CD14-positive monocyte (primary cell): ENCODE data around the gene ZNF326. TPM values are rescaled to one million over a fixed set of nuclear protein-coding genes. Genes with fewer than 3 reads are reported as not detected.
A peak's percentile ranks its signal among the peaks of the same experiment; 100 is the strongest.

Experiments used
- DNase-seq, 3 donors: peaks; one replicate each; pipeline ENCODE4 v3.0.0-alpha.2; 2011 to 2022
- H2AFZ ChIP-seq: 2 replicates; pipeline ENCODE4 v1.6.0; 2012; ENCODE audit warnings: mild to moderate bottlenecking, low read depth, low read length, inconsistent platforms; ENCODE audit not compliant: insufficient read depth, poor library complexity, severe bottlenecking
- H3K27ac ChIP-seq, 2 donors: 1 replicate in 1 of 2; 2 replicates in 1 of 2; pipeline ENCODE4 v1.5.1; 2012 to 2013; ENCODE audit warnings: low read length in 2 of 2, control low read depth in 1 of 2, inconsistent platforms in 1 of 2, low read depth in 1 of 2, mild to moderate bottlenecking in 1 of 2
- H3K27me3 ChIP-seq, 2 donors: one replicate each; pipeline versions ENCODE4 v1.6.0 to v1.6.1; 2011 to 2013; ENCODE audit warnings: low read length in 2 of 2; ENCODE audit not compliant: control insufficient read depth in 2 of 2, insufficient read depth in 2 of 2
- H3K36me3 ChIP-seq, 2 donors: replicated peaks in 1 of 2; 1 replicate in 1 of 2; 2 replicates in 1 of 2; pipeline versions ENCODE4 v1.5.1 to v1.6.1; 2012 to 2013; ENCODE audit warnings: low read length in 2 of 2, control low read depth in 1 of 2, inconsistent platforms in 1 of 2, mild to moderate bottlenecking in 1 of 2; ENCODE audit not compliant: insufficient read depth in 2 of 2, control insufficient read depth in 1 of 2
- H3K4me1 ChIP-seq, 2 donors: 1 replicate in 1 of 2; 2 replicates in 1 of 2; pipeline versions ENCODE4 v1.5.1 to v1.6.1; 2012 to 2013; ENCODE audit warnings: low read length in 2 of 2, control low read depth in 1 of 2, inconsistent platforms in 1 of 2, mild to moderate bottlenecking in 1 of 2, moderate library complexity in 1 of 2; ENCODE audit not compliant: insufficient read depth in 2 of 2, control insufficient read depth in 1 of 2
- H3K4me2 ChIP-seq: replicated peaks from 2 replicates; pipeline ENCODE3; 2012; ENCODE audit warnings: low read length, moderate library complexity, mild to moderate bottlenecking; ENCODE audit not compliant: poor library complexity, severe bottlenecking; ENCODE audit errors: extremely low read depth
- H3K4me3 ChIP-seq, 3 experiments: fragments of 200-600 bp in 1 of 3; sonication (generic) in 1 of 3; replicated peaks in 1 of 3; 1 replicate in 2 of 3; 2 replicates in 1 of 3; pipeline ENCODE4 v1.5.1; 2011 to 2013; ENCODE audit warnings: low read length in 3 of 3, mild to moderate bottlenecking in 3 of 3, control low read depth in 2 of 3, low read depth in 2 of 3, inconsistent platforms in 1 of 3, moderate library complexity in 1 of 3
- H3K79me2 ChIP-seq: 2 replicates; pipeline ENCODE4 v1.6.0; 2012; ENCODE audit warnings: mild to moderate bottlenecking, control low read depth, inconsistent platforms, low read length, moderate library complexity; ENCODE audit not compliant: insufficient read depth
- H3K9ac ChIP-seq: 2 replicates; pipeline ENCODE4 v1.6.0; 2017; ENCODE audit warnings: low read length, mild to moderate bottlenecking; ENCODE audit not compliant: insufficient read depth, poor library complexity, severe bottlenecking
- H3K9me3 ChIP-seq, 2 donors: replicated peaks in 1 of 2; 1 replicate in 1 of 2; 2 replicates in 1 of 2; pipeline versions ENCODE4 v1.5.1 to v1.6.1; 2012 to 2013; ENCODE audit warnings: low read length in 2 of 2, control low read depth in 1 of 2; ENCODE audit not compliant: control insufficient read depth in 1 of 2, insufficient read depth in 1 of 2
- H4K20me1 ChIP-seq: 2 replicates; pipeline ENCODE4 v1.6.0; 2012; ENCODE audit warnings: mild to moderate bottlenecking, low read length, control low read depth, moderate library complexity; ENCODE audit not compliant: insufficient read depth
- H3K27ac Mint-ChIP-seq, 7 donors: one replicate each; pipeline ENCODE4 v1.8.0; 2020; ENCODE audit warnings: mild to moderate bottlenecking in 7 of 7, mixed read lengths in 7 of 7, moderate library complexity in 6 of 7, inconsistent platforms in 2 of 7
- H3K27me3 Mint-ChIP-seq, 3 donors: one replicate each; pipeline ENCODE4 v1.8.0; 2021 to 2022; ENCODE audit warnings: low read depth in 3 of 3, mild to moderate bottlenecking in 3 of 3, mixed read lengths in 3 of 3, moderate library complexity in 3 of 3, inconsistent platforms in 1 of 3
- H3K36me3 Mint-ChIP-seq, 2 donors: one replicate each; pipeline ENCODE4 v1.8.0; 2020; ENCODE audit warnings: mixed read lengths in 2 of 2, inconsistent platforms in 1 of 2, mild to moderate bottlenecking in 1 of 2
- H3K4me1 Mint-ChIP-seq: one replicate; pipeline ENCODE4 v1.8.0; 2020; ENCODE audit warnings: mild to moderate bottlenecking, mixed read lengths
- H3K4me3 Mint-ChIP-seq, 2 donors: one replicate each; pipeline ENCODE4 v1.8.0; 2020; ENCODE audit warnings: mild to moderate bottlenecking in 2 of 2, mixed read lengths in 2 of 2, moderate library complexity in 1 of 2
- H3K9me3 Mint-ChIP-seq, 7 donors: one replicate each; pipeline ENCODE4 v1.8.0; 2020 to 2022; ENCODE audit warnings: mixed read lengths in 7 of 7, mild to moderate bottlenecking in 6 of 7, moderate library complexity in 6 of 7, inconsistent platforms in 2 of 7
- CTCF ChIP-seq: fragments of 200-600 bp; IDR thresholded peaks from one replicate; pipeline ENCODE4 v1.8.0; 2022; ENCODE audit warnings: antibody characterized with exemption, mild to moderate bottlenecking
- WGBS: methylation state at CpG from one replicate; pipeline ENCODE4 v1.1.5; 2013; ENCODE audit warnings: missing lambda C conversion rate; ENCODE audit not compliant: insufficient coverage; 5-methylcytosine and 5-hydroxymethylcytosine counted together
- intact Hi-C, 2 donors: fragments of 100-400 bp; cut with micrococcal nuclease; formaldehyde crosslinking; loops; one replicate each; pipeline versions ENCODE4 v1.15.0 to v1.15.1; 2023
- polyA plus RNA-seq, 3 donors: library from polyadenylated mRNA; depleted of rRNA in 1 of 3; unstranded in 2 of 3; stranded (reverse) in 1 of 3; fragments of 300-500 nt in 2 of 3; fragments of >200 nt in 1 of 3; fragmentation: Illumina TruSeq in 2 of 3; gene quantifications; 1 replicate in 2 of 3; 2 replicates in 1 of 3; pipeline ENCODE4 v1.2.3, GENCODE V29; 2012 to 2021

The ZNF326 gene
- polyA plus RNA-seq, 3 donors = 3.8 to 5.0 (median 4.5) TPM

GRCh38 chr1:89959719-89960118, 35.2 kb upstream of the ZNF326 start:
- Histone ChIP-seq H3K79me2 (no peaks in the 10 kb centered on the region), H3K9me3 (no peaks in the 10 kb centered on the region), H3K9ac (no peak overlapping the region), H3K27ac (no peak overlapping the region), H3K27me3 (no peaks in the 10 kb centered on the region), H2AFZ (no peak overlapping the region), H3K4me2 (no peak overlapping the region), H3K36me3 (no peaks in the 10 kb centered on the region), H3K4me1 (peaks cover 3 to 9% of the 10 kb centered on the region in 2 donors), H4K20me1 (no peaks in the 10 kb centered on the region), H3K4me3 (no peak overlapping the region)
- H3K4me3 Mint-ChIP-seq = no peak overlapping the region
- H3K36me3 Mint-ChIP-seq = peaks cover 0 to 2% of the 10 kb centered on the region in 2 donors
- intact Hi-C loops = no loop called here
- peaks cover 0 to 6% (median 4%) of the 10 kb centered on the region in 7 donors for H3K9me3 Mint-ChIP-seq
- peaks cover 18% of the 10 kb centered on the region for H3K4me1 Mint-ChIP-seq
- TF ChIP-seq CTCF = no peak
- no peaks in the 10 kb centered on the region for H3K27me3 Mint-ChIP-seq
- no peak for DNase-seq
- no peak overlapping the region for H3K27ac Mint-ChIP-seq
- WGBS = no CpG with 5 or more reads among the region's 2 CpGs

GRCh38 chr1:89962024-89962741, 32.7 kb upstream of the ZNF326 start:
- no peaks in the 10 kb centered on the region for H3K36me3 ChIP-seq
- TF ChIP-seq CTCF = no peak
- 33% methylated on average over 1 of the region's 6 CpGs for WGBS
- Mint-ChIP-seq H3K4me1 (peaks cover 17% of the 10 kb centered on the region), H3K4me3 (no peak overlapping the region), H3K27me3 (no peaks in the 10 kb centered on the region), H3K36me3 (no peaks in the 10 kb centered on the region), H3K9me3 (peaks cover 0 to 6% (median 4%) of the 10 kb centered on the region in 7 donors), H3K27ac (no peak overlapping the region)
- H3K4me3 ChIP-seq = no peak overlapping the region
- peaks cover 6 to 11% of the 10 kb centered on the region in 2 donors for H3K4me1 ChIP-seq
- no peaks in the 10 kb centered on the region for H3K9me3 ChIP-seq
- H3K27ac ChIP-seq = no peak overlapping the region
- no peak overlapping the region for H3K9ac ChIP-seq
- H3K27me3 ChIP-seq = no peaks in the 10 kb centered on the region
- H3K79me2 ChIP-seq = no peaks in the 10 kb centered on the region
- peak in 1 of 3 donors; percentile 24 for DNase-seq
- intact Hi-C loops = no loop called here
- H2AFZ ChIP-seq = no peak overlapping the region
- no peaks in the 10 kb centered on the region for H4K20me1 ChIP-seq
- no peak overlapping the region for H3K4me2 ChIP-seq
